ENCODE results near the gene KMT2E. TPM values are rescaled to one million over a fixed set of nuclear protein-coding genes. Genes with fewer than 3 reads are reported as not detected.
A peak's percentile ranks its signal among the peaks of the same experiment; 100 is the strongest.

KMT2E gene
- total RNA-seq, 1 donor from 2014 or later: 62.5 TPM

GRCh38 chr7:105060923-105061322 is 46.9 kb downstream of the KMT2E start:
- Histone ChIP-seq H3K27ac (ENCODE audit: low read depth, low read length) (no peak overlapping the region), H3K36me3 (ENCODE audit: insufficient read depth, low read length) (peaks cover 3% of the 10 kb centered on the region), H2AFZ (ENCODE audit: low read depth, low read length) (no peak overlapping the region), H3K9ac (ENCODE audit: low read length) (no peak overlapping the region), H3K9me3 (ENCODE audit: insufficient read depth, low read depth, low read length) (no peaks in the 10 kb centered on the region), H3K4me1 (ENCODE audit: insufficient read depth, low read length) (no peaks in the 10 kb centered on the region), H3K4me2 (ENCODE audit: low read length) (no peak overlapping the region), H3K79me2 (ENCODE audit: insufficient read depth, low read length) (peaks cover 94% of the 10 kb centered on the region), H3K4me3 (ENCODE audit: insufficient read depth, low read depth, low read length) (no peak overlapping the region), H3K27me3 (ENCODE audit: insufficient read depth, low read length) (no peaks in the 10 kb centered on the region), H4K20me1 (ENCODE audit: insufficient read depth, low read length) (peaks cover 74% of the 10 kb centered on the region)
- Mint-ChIP-seq H3K4me1 (ENCODE audit: low read depth, unreplicated experiment) (peaks cover 22% of the 10 kb centered on the region), H3K9me3 (ENCODE audit: unreplicated experiment) (no peaks in the 10 kb centered on the region), H3K4me3 (ENCODE audit: unreplicated experiment) (no peak overlapping the region), H3K27ac (ENCODE audit: unreplicated experiment) (peak overlapping the region; percentile 34), H3K27me3 (ENCODE audit: low read depth, unreplicated experiment) (no peaks in the 10 kb centered on the region), H3K36me3 (ENCODE audit: low read depth, unreplicated experiment) (no peaks in the 10 kb centered on the region)
- FAIRE-seq (no peak), DNase-seq (ENCODE audit: low read depth) (no peak)
- TF ChIP-seq CTCF (IDR thresholded peaks at IDR 0.05; ENCODE audit: insufficient read depth, low read depth, low read length) (no peak), EZH2 (IDR thresholded peaks at IDR 0.05; ENCODE audit: insufficient read depth, low read length) (no peak)

GRCh38 chr7:105065104-105065503 is 51.1 kb downstream of the KMT2E start:
- H3K27me3 Mint-ChIP-seq (ENCODE audit: low read depth, unreplicated experiment): no peaks in the 10 kb centered on the region
- H3K4me3 Mint-ChIP-seq (ENCODE audit: unreplicated experiment): no peak overlapping the region
- Histone ChIP-seq H3K9ac (ENCODE audit: low read length) (no peak overlapping the region), H3K27ac (ENCODE audit: low read depth, low read length) (no peak overlapping the region), H4K20me1 (ENCODE audit: insufficient read depth, low read length) (peaks cover 62% of the 10 kb centered on the region), H2AFZ (ENCODE audit: low read depth, low read length) (no peak overlapping the region), H3K27me3 (ENCODE audit: insufficient read depth, low read length) (no peaks in the 10 kb centered on the region), H3K9me3 (ENCODE audit: insufficient read depth, low read depth, low read length) (no peaks in the 10 kb centered on the region), H3K4me1 (ENCODE audit: insufficient read depth, low read length) (no peaks in the 10 kb centered on the region), H3K79me2 (ENCODE audit: insufficient read depth, low read length) (peaks cover 72% of the 10 kb centered on the region), H3K36me3 (ENCODE audit: insufficient read depth, low read length) (peaks cover 30% of the 10 kb centered on the region), H3K4me3 (ENCODE audit: insufficient read depth, low read depth, low read length) (no peak overlapping the region), H3K4me2 (ENCODE audit: low read length) (no peak overlapping the region)
- no peaks in the 10 kb centered on the region for H3K9me3 Mint-ChIP-seq (ENCODE audit: unreplicated experiment)
- DNase-seq (ENCODE audit: low read depth) (no peak), FAIRE-seq (no peak)
- peaks cover 10% of the 10 kb centered on the region for H3K4me1 Mint-ChIP-seq (ENCODE audit: low read depth, unreplicated experiment)
- no peak for TF ChIP-seq CTCF (IDR thresholded peaks at IDR 0.05; ENCODE audit: insufficient read depth, low read depth, low read length)
- no peak for TF ChIP-seq EZH2 (IDR thresholded peaks at IDR 0.05; ENCODE audit: insufficient read depth, low read length)
- H3K36me3 Mint-ChIP-seq (ENCODE audit: low read depth, unreplicated experiment): peaks cover 4% of the 10 kb centered on the region
- H3K27ac Mint-ChIP-seq (ENCODE audit: unreplicated experiment): no peak overlapping the region

- no peaks in the 10 kb centered on the region for H3K9me3 Mint-ChIP-seq (ENCODE audit: unreplicated experiment)
Measured at GRCh38 chr7:105067691-105068090, 53.7 kb downstream of the KMT2E start.

More at GRCh38 chr7:105067691-105068090, 53.7 kb downstream of the KMT2E start:
- no peak overlapping the region for H3K9ac ChIP-seq (ENCODE audit: low read length)
- no peaks in the 10 kb centered on the region for H3K4me1 ChIP-seq (ENCODE audit: insufficient read depth, low read length)
- TF ChIP-seq EZH2 (IDR thresholded peaks at IDR 0.05; ENCODE audit: insufficient read depth, low read length) (no peak), CTCF (IDR thresholded peaks at IDR 0.05; ENCODE audit: insufficient read depth, low read depth, low read length) (no peak)
- no peak overlapping the region for H2AFZ ChIP-seq (ENCODE audit: low read depth, low read length)
- Mint-ChIP-seq H3K36me3 (ENCODE audit: low read depth, unreplicated experiment) (peaks cover 4% of the 10 kb centered on the region), H3K4me3 (ENCODE audit: unreplicated experiment) (no peak overlapping the region), H3K27me3 (ENCODE audit: low read depth, unreplicated experiment) (no peaks in the 10 kb centered on the region), H3K4me1 (ENCODE audit: low read depth, unreplicated experiment) (peaks cover 2% of the 10 kb centered on the region), H3K27ac (ENCODE audit: unreplicated experiment) (no peak overlapping the region)
- no peak overlapping the region for H3K27ac ChIP-seq (ENCODE audit: low read depth, low read length)
- no peak for DNase-seq (ENCODE audit: low read depth)
- peaks cover 59% of the 10 kb centered on the region for H3K79me2 ChIP-seq (ENCODE audit: insufficient read depth, low read length)
- H4K20me1 ChIP-seq (ENCODE audit: insufficient read depth, low read length): peaks cover 52% of the 10 kb centered on the region
- H3K36me3 ChIP-seq (ENCODE audit: insufficient read depth, low read length): peaks cover 27% of the 10 kb centered on the region
- no peak overlapping the region for H3K4me3 ChIP-seq (ENCODE audit: insufficient read depth, low read depth, low read length)
- H3K4me2 ChIP-seq (ENCODE audit: low read length): no peak overlapping the region
- H3K9me3 ChIP-seq (ENCODE audit: insufficient read depth, low read depth, low read length): no peaks in the 10 kb centered on the region
- H3K27me3 ChIP-seq (ENCODE audit: insufficient read depth, low read length): no peaks in the 10 kb centered on the region
- no peak for FAIRE-seq
